Neural progenitor cell (in vitro differentiated cells): ENCODE data around the gene GATA5. TPM values are rescaled to one million over a fixed set of nuclear protein-coding genes. Genes with fewer than 3 reads are reported as not detected.

ENCODE experiments used
- DNase-seq: peaks from one replicate; pipeline ENCODE4 v3.0.0-alpha.2; 2016; ENCODE audit warnings: low spot score
- H2AFZ ChIP-seq: fragments of 200-600 bp; sonication (generic); replicated peaks from 2 replicates; pipeline ENCODE4 v1.6.1; 2016; ENCODE audit warnings: antibody characterized with exemption
- H3F3A ChIP-seq: fragments of 200-600 bp; sonication (generic); 2 replicates; pipeline ENCODE4 v1.6.1; 2016; ENCODE audit warnings: antibody characterized with exemption, low read depth
- H3K27ac ChIP-seq: fragments of 200-600 bp; sonication (generic); 2 replicates; pipeline ENCODE4 v1.5.1; 2016; ENCODE audit warnings: mild to moderate bottlenecking
- H3K27me3 ChIP-seq: fragments of 200-600 bp; sonication (generic); 2 replicates; pipeline ENCODE4 v1.6.1; 2016; ENCODE audit warnings: mild to moderate bottlenecking, moderate library complexity
- H3K36me3 ChIP-seq: fragments of 200-600 bp; sonication (generic); 2 replicates; pipeline ENCODE4 v1.5.1; 2016
- H3K4me1 ChIP-seq: fragments of 200-600 bp; sonication (generic); 2 replicates; pipeline ENCODE4 v1.6.1; 2016; ENCODE audit warnings: mixed run types
- H3K4me2 ChIP-seq: fragments of 200-600 bp; sonication (generic); 2 replicates; pipeline ENCODE4 v1.6.1; 2016
- H3K4me3 ChIP-seq: fragments of 200-600 bp; sonication (generic); 2 replicates; pipeline ENCODE4 v1.5.1; 2016
- H3K79me2 ChIP-seq: fragments of 200-600 bp; sonication (generic); 2 replicates; pipeline ENCODE4 v1.6.1; 2016; ENCODE audit warnings: low read depth
- H3K9ac ChIP-seq: fragments of 200-600 bp; sonication (generic); 2 replicates; pipeline ENCODE4 v1.6.1; 2016
- H3K9me3 ChIP-seq: fragments of 200-600 bp; sonication (generic); 2 replicates; pipeline ENCODE4 v1.5.1; 2016; ENCODE audit warnings: low read depth
- H4K20me1 ChIP-seq: fragments of 200-600 bp; sonication (generic); 2 replicates; pipeline ENCODE4 v1.6.1; 2016; ENCODE audit warnings: low read depth
- H3K27ac Mint-ChIP-seq: 3 replicates; pipeline ENCODE4 v1.8.0; 2021; ENCODE audit warnings: mixed read lengths
- H3K27me3 Mint-ChIP-seq: 2 replicates; pipeline ENCODE4 v1.8.0; 2022; ENCODE audit warnings: low read depth, mild to moderate bottlenecking, inconsistent platforms, moderate library complexity, mixed read lengths; ENCODE audit not compliant: insufficient read depth
- H3K36me3 Mint-ChIP-seq: 3 replicates; pipeline ENCODE4 v1.8.0; 2021; ENCODE audit warnings: mixed read lengths
- H3K4me1 Mint-ChIP-seq: 3 replicates; pipeline ENCODE4 v1.8.0; 2021; ENCODE audit warnings: mixed read lengths
- H3K4me3 Mint-ChIP-seq: 3 replicates; pipeline ENCODE4 v1.8.0; 2021; ENCODE audit warnings: mild to moderate bottlenecking, moderate library complexity, mixed read lengths
- H3K9me3 Mint-ChIP-seq: 3 replicates; pipeline ENCODE4 v1.8.0; 2020; ENCODE audit warnings: mixed read lengths
- CTCF ChIP-seq: fragments of 200-600 bp; sonication (generic); IDR thresholded peaks from 2 replicates; pipeline ENCODE4 v1.5.1; 2017; ENCODE audit warnings: antibody characterized with exemption, mild to moderate bottlenecking
- EZH2 ChIP-seq: fragments of 200-600 bp; sonication (generic); IDR thresholded peaks from 2 replicates; pipeline ENCODE4 v1.6.1; 2017; ENCODE audit warnings: antibody characterized with exemption, mild to moderate bottlenecking, moderate library complexity
- EZH2phosphoT487 ChIP-seq: fragments of 200-600 bp; sonication (generic); IDR thresholded peaks from 2 replicates; pipeline ENCODE4 v1.6.1; 2017; ENCODE audit warnings: antibody characterized with exemption
- total RNA-seq: library from RNA; depleted of rRNA; stranded (reverse); fragments of >200 nt; gene quantifications from 2 replicates; pipeline ENCODE4 v1.2.3, GENCODE V29; 2015; ENCODE audit warnings: low replicate concordance

Gene GATA5
- total RNA-seq, 1 donor from 2014 or later = not detected

GRCh38 chr20:62488470-62488869 is 12.7 kb upstream of the GATA5 start:
- Histone ChIP-seq H3K4me3 (no peak overlapping the region), H3K36me3 (no peaks in the 10 kb centered on the region), H3K9me3 (no peaks in the 10 kb centered on the region), H3K4me2 (no peak overlapping the region), H3K79me2 (no peaks in the 10 kb centered on the region), H3K27me3 (peaks cover 35% of the 10 kb centered on the region), H3K4me1 (peaks cover 24% of the 10 kb centered on the region), H3K27ac (no peak overlapping the region), H3F3A (peaks cover 2% of the 10 kb centered on the region), H3K9ac (no peak overlapping the region), H4K20me1 (peaks cover 13% of the 10 kb centered on the region), H2AFZ (no peak overlapping the region)
- no peak overlapping the region for H3K27ac Mint-ChIP-seq
- H3K9me3 Mint-ChIP-seq = no peaks in the 10 kb centered on the region
- peaks cover 22% of the 10 kb centered on the region for H3K4me1 Mint-ChIP-seq
- no peak for TF ChIP-seq CTCF
- TF ChIP-seq EZH2 = no peak
- no peak for TF ChIP-seq EZH2phosphoT487
- no peaks in the 10 kb centered on the region for H3K36me3 Mint-ChIP-seq
- H3K4me3 Mint-ChIP-seq = no peak overlapping the region
- no peak for DNase-seq
- peaks cover 16% of the 10 kb centered on the region for H3K27me3 Mint-ChIP-seq

GRCh38 chr20:62487561-62488354 is 12.0 kb upstream of the GATA5 start:
- Histone ChIP-seq H3K27me3 (peaks cover 43% of the 10 kb centered on the region), H3K4me3 (no peak overlapping the region), H3K27ac (no peak overlapping the region), H2AFZ (no peak overlapping the region), H4K20me1 (peaks cover 15% of the 10 kb centered on the region), H3K36me3 (no peaks in the 10 kb centered on the region), H3K4me1 (peaks cover 30% of the 10 kb centered on the region), H3K9ac (no peak overlapping the region), H3K9me3 (no peaks in the 10 kb centered on the region), H3F3A (peaks cover 7% of the 10 kb centered on the region), H3K79me2 (no peaks in the 10 kb centered on the region), H3K4me2 (peak overlapping the region; percentile 12)
- no peak for DNase-seq
- TF ChIP-seq CTCF (no peak), EZH2 (no peak), EZH2phosphoT487 (no peak)
- no peaks in the 10 kb centered on the region for H3K36me3 Mint-ChIP-seq
- H3K27me3 Mint-ChIP-seq = peaks cover 23% of the 10 kb centered on the region
- no peak overlapping the region for H3K27ac Mint-ChIP-seq
- no peak overlapping the region for H3K4me3 Mint-ChIP-seq
- H3K9me3 Mint-ChIP-seq = no peaks in the 10 kb centered on the region
- H3K4me1 Mint-ChIP-seq = peaks cover 29% of the 10 kb centered on the region

- H3K27ac Mint-ChIP-seq = peak overlapping the region; percentile 42
- Histone ChIP-seq H3K27me3 (peaks cover 49% of the 10 kb centered on the region), H3K36me3 (no peaks in the 10 kb centered on the region), H3K4me1 (peaks cover 37% of the 10 kb centered on the region), H3K4me2 (peak overlapping the region; percentile 12), H3F3A (peaks cover 11% of the 10 kb centered on the region), H3K9me3 (no peaks in the 10 kb centered on the region), H3K27ac (no peak overlapping the region), H3K79me2 (no peaks in the 10 kb centered on the region), H2AFZ (peak overlapping the region; percentile 14), H3K9ac (no peak overlapping the region), H3K4me3 (no peak overlapping the region), H4K20me1 (peaks cover 21% of the 10 kb centered on the region)
- no peak for DNase-seq
- H3K27me3 Mint-ChIP-seq = peaks cover 26% of the 10 kb centered on the region
- TF ChIP-seq EZH2 (no peak), CTCF (no peak), EZH2phosphoT487 (no peak)
- H3K4me1 Mint-ChIP-seq = peaks cover 35% of the 10 kb centered on the region
- no peaks in the 10 kb centered on the region for H3K36me3 Mint-ChIP-seq
- no peaks in the 10 kb centered on the region for H3K9me3 Mint-ChIP-seq
- no peak overlapping the region for H3K4me3 Mint-ChIP-seq
These were observed 11.3 kb upstream of the GATA5 start for GRCh38 chr20:62487118-62487517.
